HG03442 (cell line): ENCODE measurements around the gene EFNA1.

ENCODE experiments used
- ATAC-seq: cut with Tn5 transposase; IDR thresholded peaks from one replicate; pipeline ENCODE4 v1.9.1; 2021; ENCODE audit warnings: mild to moderate bottlenecking, moderate library complexity; ENCODE audit not compliant: unreplicated experiment

The EFNA1 gene

DNA sequence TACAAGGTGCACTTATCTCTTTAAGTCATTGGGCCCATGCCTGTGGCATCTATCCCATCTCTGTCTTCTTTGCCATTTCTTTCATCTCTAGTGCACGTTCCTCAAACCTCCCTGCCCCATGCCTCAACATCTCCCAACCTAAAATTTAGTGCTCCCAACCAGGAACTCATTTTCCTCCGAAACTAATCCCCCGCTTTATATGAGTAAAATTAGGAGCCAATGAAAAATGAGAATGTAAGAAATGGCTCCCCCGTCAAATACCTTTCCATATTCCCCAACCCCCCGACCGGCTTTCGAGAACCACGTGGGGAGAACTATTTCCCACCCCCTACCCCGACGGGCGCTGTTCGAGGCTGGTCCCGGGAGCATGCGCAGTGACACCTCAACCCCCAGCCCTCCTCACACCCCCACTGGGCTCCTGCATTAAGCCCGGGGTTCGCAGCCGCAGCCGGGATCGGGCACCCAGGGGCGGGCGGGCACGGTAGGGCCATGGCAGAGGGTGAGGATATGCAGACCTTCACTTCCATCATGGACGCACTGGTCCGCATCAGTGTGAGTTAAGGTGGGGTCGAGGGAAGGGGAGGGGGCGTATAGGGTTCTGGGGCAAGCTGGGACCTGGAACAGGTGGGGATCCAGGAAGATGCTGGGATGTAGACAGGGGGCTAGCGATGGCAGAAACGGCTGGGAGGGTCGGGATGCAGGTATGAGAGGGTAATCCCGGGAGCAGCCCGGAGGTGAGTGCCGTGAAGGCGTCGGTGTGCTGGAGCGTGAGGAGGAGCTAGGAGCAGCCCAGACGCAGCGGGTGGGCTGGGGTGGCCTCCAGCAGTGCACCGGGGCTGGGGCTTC is 46.0 kb downstream of the EFNA1 start, which contains the start of gene TRIM46:
Gene TRIM46 (plus strand): TSS at position 372 of the 846 bp plus-strand sequence. CDS start 118 bp downstream, at position 490.
- no peak for ATAC-seq

DNA sequence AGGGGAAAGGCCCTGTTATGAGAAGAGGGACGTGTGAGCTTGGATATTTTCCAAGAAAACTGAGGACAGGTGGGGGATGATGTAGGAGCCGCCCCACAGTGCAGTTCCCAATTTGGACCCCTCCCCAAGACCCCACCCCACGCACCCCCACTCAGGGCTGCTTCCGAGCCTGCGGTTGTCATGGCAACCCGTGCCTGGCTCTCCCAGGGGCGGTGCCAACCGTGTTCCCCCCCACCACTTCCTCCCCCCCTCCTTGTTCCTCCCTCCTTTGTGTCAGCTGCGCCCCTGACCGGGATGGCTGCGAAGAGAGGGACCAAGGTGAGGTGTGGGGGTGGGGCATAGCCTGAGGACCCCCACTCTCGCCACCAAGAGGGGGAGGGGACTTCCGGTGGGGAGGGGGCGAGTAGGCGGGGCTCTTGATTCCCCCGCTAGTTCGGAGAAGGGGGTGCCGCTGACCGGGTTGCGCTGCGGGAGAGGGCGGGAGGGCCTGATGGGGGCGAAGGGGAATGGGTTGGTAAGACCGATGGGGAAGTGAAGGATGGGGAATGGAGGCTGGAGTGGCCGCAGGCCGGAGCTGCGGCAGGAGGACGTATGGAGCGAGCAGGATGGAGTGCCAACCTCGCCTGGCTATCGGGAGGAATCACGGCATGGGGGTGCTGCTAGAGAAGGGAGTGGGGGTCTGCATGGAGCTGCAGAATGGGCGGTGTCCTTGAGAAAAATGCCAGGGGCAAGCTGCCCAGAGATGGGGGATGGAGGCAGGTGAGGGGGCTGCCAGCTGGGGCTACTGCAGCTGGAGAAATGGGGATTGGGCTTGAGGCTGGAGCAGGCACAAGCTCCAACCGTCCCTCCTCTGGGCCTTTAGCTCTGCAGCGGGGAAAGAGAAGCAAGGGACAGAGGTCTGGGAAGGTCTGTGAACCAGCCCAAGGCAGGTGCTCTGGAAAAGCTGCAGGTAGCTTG is 46.9 kb downstream of the EFNA1 start:
- no peak for ATAC-seq

DNA sequence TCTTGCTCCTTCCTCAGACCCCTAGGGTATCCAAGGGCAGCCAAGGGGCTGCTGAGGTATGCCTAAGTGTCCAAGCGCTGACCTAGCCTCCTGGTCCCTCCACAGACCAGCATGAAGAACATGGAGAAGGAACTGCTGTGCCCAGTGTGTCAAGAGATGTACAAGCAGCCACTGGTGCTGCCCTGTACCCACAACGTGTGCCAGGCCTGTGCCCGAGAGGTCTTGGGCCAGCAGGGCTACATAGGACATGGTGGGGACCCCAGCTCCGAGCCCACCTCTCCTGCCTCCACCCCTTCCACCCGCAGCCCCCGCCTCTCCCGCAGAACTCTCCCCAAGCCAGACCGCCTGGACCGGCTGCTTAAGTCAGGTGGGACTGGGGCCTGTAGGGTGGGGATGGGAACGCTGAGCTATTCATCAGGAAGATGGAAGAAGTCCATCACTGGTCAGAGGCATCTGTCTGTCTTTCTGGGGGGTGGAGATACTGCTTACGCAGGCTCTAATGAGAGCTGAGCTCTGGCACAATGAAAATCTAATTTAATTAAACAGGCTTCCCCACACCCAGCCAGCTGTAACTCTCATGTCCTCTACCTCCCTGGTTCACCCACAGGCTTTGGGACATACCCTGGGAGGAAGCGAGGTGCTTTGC is 47.7 kb downstream of the EFNA1 start:
- ATAC-seq, result no peak

DNA sequence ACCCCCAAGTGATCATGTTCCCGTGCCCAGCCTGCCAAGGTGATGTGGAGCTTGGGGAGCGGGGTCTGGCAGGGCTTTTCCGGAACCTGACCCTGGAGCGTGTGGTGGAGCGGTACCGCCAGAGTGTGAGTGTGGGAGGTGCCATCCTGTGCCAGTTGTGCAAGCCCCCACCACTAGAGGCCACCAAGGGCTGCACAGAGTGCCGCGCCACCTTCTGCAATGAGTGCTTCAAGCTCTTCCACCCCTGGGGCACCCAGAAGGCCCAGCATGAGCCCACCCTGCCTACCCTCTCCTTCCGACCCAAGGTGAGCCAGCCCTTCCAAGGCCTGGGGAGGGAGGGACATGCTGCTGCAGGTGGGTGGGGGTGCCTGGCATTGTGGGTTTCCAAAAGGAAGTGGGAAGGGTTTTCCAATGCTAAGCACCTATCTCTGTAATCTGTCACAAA is 48.3 kb downstream of the EFNA1 start:
- no peak for ATAC-seq

DNA sequence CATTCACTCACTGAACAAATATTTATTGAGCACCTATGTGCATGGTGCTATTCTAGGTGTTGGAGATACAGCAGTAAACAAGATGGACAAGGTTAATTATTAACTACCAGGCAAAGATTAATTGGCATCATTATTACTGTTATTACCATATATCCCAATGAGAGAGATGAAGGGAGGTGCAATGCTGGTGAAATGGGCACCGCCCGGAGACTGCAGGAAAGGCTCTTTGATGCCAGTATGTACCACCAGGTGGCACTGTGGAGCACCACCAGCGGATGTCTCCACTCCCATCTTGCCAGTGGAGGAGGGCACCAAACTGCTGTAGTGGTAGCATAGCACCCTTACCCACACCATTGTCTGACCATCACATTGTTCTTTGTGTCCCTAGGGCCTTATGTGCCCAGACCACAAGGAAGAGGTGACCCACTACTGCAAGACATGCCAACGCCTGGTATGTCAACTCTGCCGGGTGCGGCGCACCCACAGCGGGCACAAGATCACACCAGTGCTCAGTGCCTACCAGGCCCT is 48.9 kb downstream of the EFNA1 start:
- no peak for ATAC-seq

DNA sequence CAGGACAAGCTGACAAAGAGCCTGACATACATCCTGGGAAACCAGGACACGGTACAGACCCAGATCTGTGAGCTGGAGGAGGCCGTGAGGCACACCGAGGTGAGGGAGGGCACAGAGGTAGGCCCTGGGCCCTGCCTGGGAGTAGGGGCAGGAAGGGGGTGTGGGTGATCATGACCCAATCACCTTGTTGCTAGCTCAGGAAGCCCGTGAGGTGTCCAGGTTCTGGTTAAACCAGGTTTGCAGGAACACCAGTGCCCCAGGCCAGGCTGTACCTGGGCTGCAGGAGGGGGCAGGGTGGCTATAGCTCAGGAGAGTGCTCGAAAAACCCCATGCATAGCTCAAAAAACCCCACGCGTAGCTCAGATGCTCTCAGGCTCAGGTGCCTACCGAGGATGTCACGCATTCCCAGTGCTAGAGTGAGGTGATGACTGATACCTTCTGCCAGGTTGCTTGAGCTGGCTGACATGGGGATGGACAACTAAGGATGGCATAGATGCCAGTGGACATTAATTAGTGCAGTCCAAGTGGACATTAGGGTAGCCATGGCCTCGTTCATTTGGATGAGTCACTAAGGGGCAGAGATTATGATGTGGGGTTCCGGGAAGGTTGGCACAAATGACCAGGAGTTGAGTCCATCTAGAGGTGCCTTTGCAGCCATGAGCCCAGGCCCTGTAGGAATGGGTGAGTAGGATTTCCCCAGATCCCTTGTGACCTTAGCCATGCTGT is 49.7 kb downstream of the EFNA1 start:
- ATAC-seq, result no peak

DNA sequence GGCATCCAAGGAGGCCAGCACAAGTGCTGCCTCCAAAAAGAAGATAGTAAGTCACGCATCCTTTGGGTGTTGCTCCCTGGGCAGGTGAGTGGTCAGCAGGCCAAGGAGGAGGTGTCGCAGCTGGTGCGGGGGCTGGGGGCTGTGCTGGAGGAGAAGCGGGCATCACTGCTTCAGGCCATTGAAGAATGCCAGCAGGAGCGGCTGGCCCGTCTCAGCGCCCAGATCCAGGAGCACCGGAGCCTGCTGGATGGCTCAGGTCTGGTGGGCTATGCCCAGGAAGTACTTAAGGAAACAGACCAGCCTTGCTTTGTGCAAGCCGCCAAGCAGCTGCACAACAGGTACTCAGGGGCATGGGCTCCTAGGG is 50.2 kb downstream of the EFNA1 start:
- ATAC-seq, result no peak

DNA sequence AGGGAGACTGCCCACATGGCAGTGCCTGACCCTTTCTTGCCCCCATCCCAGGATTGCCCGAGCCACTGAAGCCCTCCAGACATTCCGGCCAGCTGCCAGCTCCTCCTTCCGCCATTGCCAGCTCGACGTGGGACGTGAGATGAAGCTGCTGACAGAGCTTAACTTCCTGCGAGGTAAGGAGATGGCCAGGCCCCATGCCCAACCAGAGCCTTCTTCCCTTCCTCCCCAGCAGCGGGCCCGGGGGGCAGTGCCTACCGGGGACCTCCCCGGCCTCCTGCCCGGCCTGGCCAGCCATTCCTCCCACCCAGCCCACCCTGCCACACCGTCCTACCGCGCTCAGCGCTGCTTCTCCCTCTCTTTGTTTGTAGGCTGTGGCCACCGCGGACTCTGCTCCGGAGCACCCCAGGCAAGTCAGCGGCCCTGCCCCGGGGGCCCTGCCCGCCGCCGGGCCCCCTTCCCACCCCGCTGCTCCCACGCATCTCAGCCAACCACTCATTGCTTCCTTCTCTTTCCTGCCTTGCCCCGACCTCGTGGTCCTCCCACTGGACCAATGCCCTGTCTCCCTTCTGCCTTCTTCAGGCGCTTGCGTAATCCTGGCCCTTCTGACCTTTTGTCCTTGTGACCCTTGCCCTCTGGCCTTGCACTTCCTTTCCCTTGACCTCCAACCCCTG is 50.9 kb downstream of the EFNA1 start:
- ATAC-seq, result no peak

DNA sequence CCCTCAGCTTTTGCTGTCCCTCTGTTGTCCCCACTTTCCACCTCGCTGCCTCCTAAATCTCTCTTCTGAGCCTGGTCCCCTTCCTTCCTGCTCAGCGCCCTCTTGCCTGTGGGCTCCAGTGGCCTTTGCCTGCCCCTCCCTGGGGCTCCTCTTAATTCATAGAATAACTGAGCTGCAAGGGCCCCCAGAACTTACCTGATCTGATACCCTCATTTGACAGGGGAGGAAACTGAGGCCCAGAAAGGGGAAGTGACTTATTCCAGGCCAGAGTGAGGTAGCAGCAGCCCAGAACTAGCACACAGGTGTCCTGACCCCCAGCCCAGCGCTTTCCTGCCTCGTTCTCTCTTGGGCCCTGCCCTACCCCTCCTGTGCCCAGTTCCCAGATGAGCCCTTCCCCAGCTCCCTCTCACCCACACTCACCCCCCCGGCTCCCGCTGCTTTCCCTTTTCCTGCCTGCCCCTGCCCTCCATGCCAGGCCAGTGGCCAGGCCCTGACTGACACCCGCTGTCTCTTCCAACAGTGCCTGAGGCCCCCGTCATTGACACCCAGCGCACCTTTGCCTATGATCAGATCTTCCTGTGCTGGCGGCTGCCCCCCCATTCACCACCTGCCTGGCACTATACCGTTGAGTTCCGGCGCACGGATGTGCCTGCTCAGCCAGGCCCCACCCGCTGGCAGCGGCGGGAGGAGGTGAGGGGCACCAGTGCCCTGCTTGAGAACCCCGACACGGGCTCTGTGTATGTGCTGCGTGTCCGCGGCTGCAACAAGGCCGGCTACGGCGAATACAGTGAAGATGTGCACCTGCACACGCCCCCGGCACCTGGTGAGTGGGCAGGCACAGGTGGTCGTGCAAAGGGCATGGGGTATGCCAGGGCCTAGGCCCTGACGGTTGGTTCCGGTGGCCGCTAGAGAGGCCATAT is 51.7 kb downstream of the EFNA1 start:
- no peak for ATAC-seq

DNA sequence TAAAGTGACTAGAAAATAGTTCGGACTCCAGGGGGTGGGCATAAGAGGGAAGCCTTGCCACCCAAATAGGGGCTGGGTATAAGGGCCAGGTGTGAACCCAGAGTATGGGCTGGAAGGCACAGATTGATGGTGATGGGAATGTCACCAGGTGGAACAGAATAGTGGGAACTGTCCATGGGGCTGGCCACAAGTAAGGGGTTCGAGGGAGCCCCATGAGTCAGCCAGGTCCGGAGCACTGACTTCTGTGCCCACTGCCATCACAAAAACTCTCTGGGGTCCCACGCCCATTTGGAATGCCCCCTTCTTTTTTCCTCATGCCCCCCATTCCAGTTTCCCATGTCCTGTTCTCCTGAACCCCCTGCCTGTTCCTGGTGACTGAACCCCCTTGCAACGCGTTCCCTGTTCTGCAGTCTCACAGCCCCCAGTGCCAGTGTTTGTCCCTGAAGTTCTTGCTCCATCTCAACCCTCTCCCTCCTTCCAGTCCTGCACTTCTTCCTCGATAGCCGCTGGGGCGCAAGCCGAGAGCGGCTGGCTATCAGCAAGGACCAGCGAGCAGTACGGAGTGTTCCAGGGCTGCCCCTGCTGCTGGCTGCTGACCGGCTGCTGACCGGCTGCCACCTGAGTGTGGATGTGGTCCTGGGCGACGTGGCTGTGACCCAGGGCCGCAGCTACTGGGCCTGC is 53.8 kb downstream of the EFNA1 start:
- ATAC-seq, result no peak

DNA sequence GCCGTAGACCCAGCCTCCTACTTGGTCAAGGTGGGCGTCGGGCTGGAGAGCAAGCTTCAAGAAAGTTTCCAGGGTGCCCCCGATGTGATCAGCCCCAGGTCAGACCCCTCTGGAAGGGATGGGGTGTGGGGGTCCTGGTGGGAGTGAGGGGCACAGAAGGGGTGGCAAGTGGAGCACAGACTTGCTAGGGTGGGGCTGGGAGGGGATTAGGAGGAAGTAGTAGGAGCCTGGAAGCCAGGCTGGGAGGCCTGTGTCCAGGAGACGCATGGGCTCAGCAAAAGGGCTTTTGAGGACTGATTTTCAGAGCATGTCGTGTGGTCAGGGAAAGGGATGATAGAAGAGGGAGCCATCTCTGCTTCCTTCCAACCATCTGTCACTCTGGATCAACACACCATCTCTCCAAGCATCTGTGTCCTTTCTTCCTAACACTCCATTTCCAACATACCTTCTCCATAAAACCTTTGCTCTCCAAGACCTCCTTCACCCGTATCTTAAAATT is 54.4 kb downstream of the EFNA1 start:
- no peak for ATAC-seq

DNA sequence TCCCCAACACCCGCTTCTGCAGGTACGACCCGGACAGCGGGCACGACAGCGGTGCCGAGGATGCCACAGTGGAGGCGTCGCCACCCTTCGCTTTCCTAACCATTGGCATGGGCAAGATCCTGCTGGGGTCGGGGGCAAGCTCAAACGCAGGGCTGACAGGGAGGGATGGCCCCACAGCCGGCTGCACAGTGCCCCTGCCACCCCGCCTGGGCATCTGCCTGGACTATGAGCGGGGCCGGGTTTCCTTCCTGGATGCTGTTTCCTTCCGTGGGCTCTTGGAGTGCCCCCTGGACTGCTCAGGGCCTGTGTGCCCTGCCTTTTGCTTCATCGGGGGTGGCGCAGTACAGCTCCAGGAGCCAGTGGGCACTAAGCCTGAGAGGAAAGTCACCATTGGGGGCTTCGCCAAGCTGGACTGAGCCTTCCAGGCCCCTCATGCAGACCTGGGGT is 56.1 kb downstream of the EFNA1 start:
- ATAC-seq, result no peak

DNA sequence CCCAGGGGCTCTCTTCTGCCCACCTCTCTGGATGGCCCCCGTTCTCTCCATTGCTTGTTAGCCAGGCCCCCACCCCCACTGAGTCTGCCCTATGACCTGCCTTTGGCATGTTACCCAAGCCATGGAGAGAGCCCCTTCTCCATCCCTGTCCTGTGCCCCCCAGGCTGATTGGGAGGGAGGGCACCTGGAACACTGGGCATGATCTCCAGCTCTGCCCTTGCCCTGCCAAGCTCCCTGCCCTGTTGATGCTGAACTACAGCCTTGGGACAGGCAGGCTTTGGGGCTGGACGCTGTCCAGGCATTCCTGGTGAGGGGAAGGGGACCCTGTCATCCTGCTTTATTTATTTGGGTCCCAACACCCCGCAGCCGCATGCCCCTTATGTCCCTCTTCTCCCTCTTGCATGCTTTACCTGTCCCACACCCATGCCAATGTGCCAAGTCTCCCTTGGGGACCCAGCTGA is 56.7 kb downstream of the EFNA1 start:
- no peak for ATAC-seq
